ENCODE results near the gene PTPRA.

Gene PTPRA

GRCh38 chr20:3088031-3088430 lies 214.8 kb downstream of the PTPRA start:
- Histone ChIP-seq H3K27me3 (ENCODE audit: control insufficient read depth in 1 of 2, insufficient read depth in 2 of 2, low read length in 2 of 2) (peaks cover 19 to 27% of the 10 kb centered on the region in 2 donors), H3K4me3 (ENCODE audit: low read length in 2 of 2) (no peak overlapping the region), H3K4me1 (ENCODE audit: control insufficient read depth, insufficient read depth, low read length) (no peaks in the 10 kb centered on the region), H3K36me3 (ENCODE audit: control insufficient read depth in 2 of 2, insufficient read depth in 2 of 2, low read length in 2 of 2) (no peaks in the 10 kb centered on the region), H3K9ac (ENCODE audit: low read length in 2 of 2) (no peak overlapping the region), H3K27ac (ENCODE audit: low read length) (no peak overlapping the region), H3K9me3 (ENCODE audit: control insufficient read depth in 2 of 2, low read length in 2 of 2) (no peaks in the 10 kb centered on the region)

Data from stomach smooth muscle (tissue), 2 donors.